PC-3 (cell line): ENCODE measurements around the gene HYOU1.

Experiments
- EZH2 ChIP-seq: fragments of 300-600 bp; sonication (generic); IDR thresholded peaks from one replicate; pipeline ENCODE4 v1.6.1; 2017; ENCODE audit warnings: antibody characterized with exemption, mild to moderate bottlenecking, low read length; ENCODE audit not compliant: unreplicated experiment
- EZH2phosphoT487 ChIP-seq: fragments of 300-600 bp; sonication (generic); IDR thresholded peaks from 2 replicates; pipeline ENCODE4 v1.6.1; 2018; ENCODE audit warnings: mild to moderate bottlenecking, antibody characterized with exemption, low read length, borderline replicate concordance
- TF ChIP-seq, protein P1 (sequence below): fragments of 300-600 bp; sonication (generic); conservative IDR thresholded peaks from 2 replicates; pipeline ENCODE4 v1.5.1; 2017; ENCODE audit warnings: antibody characterized with exemption, low read depth, mild to moderate bottlenecking, low read length

DNA sequence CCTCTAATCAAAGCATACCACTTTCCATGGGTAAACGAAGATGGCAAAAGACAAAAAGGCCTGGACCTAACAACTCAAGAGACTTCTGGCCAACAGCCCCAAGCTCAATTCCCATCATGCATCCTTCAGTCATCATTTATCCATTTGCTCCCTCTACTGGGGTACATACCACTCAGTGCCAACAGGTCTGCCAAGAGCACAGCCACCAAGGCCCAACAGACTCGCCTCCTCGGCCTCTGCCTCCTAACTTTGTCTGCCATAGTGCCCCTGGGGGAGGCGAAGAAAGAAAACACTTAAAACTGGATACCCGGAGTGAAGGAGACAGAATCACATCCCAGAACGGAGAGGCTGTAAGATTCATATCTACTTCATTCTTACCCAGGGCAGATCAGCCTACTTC is 1.1 kb downstream of the HYOU1 start:
- TF ChIP-seq, protein P1, sequence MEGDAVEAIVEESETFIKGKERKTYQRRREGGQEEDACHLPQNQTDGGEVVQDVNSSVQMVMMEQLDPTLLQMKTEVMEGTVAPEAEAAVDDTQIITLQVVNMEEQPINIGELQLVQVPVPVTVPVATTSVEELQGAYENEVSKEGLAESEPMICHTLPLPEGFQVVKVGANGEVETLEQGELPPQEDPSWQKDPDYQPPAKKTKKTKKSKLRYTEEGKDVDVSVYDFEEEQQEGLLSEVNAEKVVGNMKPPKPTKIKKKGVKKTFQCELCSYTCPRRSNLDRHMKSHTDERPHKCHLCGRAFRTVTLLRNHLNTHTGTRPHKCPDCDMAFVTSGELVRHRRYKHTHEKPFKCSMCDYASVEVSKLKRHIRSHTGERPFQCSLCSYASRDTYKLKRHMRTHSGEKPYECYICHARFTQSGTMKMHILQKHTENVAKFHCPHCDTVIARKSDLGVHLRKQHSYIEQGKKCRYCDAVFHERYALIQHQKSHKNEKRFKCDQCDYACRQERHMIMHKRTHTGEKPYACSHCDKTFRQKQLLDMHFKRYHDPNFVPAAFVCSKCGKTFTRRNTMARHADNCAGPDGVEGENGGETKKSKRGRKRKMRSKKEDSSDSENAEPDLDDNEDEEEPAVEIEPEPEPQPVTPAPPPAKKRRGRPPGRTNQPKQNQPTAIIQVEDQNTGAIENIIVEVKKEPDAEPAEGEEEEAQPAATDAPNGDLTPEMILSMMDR = peak; percentile 57
- TF ChIP-seq EZH2 = no peak
- TF ChIP-seq EZH2phosphoT487 = no peak
